Activated gamma-delta T cell (primary cell): ENCODE results near the gene WDR37.

ENCODE experiments used
- DNase-seq: peaks from one replicate; lab custom pipeline; 2025; lab: John Stamatoyannopoulos, UW

Gene WDR37

DNA sequence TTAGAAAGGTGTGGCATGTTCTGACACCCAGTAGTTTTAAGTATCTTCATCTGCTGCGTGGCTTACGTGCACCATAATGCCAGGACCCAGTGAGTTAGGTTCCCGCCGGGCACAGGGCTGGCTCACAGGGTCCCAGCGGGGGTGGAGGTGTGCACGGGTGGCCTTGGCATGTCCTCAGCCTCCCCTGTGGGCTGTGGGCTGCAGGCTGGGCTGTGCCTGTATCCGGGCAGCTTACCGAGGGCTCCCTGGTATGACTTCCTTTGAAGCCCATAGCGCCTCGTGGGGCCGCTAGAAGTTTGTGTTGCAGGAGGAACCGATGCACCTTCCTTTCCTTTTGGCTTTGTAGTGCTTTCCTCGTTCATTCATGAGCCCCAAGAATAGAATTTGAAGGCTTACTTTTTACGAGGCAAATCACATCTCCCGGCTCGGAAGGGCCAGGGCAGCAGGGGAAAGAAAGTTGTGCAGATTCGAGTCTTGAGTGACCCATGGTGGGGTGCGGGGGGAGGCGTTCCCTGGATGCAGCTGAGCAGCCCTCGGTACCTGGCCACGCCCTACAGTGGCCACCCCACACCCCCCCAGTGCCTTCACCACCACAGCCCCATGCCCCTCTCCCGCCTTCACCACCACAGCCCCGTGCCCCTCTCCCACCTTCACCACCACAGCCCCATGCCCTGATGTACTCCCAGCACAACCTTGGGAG lies 113.2 kb downstream of the WDR37 start:
- DNase-seq: no peak

DNA sequence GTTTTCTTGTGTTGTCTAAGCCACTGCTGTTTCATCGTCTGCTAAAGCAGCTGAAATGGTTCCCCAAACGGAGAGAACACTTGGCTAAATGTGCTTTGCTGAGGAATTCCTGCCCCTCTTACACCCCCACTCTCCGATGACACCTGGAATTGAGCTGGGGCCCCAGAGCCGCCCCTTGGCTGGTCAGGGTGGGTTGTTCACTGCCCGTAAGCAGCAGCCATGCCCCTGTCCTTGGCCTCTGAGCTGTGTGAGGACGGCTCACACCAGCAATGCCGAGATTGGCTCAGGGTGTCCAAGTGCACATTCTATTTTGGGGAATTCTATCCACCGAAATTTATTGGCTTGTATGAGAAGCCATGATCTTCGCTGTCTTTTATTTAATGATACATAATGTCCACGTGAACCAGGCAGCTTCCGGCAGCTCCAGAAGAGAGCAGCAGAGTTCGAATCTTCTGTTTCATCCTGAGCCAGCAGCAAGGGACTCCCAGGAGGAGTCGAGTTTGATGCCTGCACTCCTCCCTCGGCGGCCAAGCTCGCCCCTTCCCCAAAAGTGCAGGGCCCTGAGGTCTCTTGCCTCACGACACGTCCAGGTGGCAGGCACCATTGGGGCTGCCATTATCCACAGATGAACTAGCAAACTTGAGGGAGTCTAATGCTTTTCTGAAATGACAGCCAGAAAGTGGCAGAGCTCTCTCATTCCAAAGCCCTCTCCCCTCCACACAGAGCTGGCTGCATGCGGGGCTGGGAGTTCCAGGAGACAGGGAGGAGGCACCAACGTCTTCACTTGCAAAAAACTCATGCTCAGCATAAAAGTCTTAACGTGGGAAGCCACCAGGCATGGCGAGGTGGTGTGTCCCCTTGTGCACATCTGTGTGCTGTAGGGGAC lies 114.0 kb downstream of the WDR37 start:
- no peak for DNase-seq

DNA sequence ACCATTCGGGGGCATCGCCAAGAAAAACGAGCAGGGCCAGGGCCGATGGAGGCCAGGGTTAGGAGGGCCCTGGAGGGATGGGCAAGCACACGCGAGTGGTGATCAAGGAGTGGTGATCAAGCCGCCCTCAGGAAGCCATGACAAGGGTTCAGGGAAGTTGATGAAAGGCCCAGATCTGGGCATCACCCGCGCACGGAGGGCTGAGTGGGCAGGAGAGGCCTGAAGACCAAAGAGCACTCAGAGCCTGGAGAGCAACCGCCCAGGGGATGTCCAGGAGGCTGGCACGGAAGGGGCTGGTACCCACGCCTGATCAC lies 114.6 kb downstream of the WDR37 start:
- DNase-seq: no peak

DNA sequence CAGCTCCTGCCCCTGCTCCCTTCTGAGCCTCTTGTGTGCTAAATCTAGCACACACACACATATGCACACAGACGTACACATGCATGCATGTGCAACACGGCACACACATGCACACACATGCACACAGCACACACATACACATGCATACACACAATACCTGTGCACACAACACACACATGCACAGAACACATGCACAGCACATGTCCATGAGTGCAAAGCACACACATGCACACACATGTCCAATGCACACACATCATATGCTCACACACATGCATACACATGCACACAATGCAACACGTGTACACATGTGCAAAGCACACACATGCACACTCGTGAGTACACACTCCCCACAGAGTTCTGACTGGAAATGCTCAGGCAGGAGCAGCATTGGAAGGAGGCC lies 115.0 kb downstream of the WDR37 start:
- no peak for DNase-seq

DNA sequence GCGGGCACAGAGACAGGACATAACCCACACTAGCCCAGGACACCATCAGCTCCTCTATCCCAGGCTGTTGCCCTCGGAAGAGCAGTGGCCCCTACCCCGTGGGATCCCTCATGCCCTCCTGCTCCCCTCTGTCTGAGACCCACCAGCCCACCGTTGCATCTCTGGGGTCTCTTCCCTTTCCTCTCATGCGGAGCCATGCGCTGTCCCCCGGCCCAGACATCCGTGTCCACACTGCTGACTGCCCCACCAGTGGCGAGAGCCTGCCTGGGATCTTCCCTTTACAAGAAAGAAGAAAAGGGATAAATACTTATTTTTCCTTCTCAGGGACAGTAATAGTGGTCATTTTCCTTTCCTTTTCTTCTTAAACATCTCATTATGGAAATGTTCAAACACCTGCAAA lies 115.4 kb downstream of the WDR37 start:
- no peak for DNase-seq

DNA sequence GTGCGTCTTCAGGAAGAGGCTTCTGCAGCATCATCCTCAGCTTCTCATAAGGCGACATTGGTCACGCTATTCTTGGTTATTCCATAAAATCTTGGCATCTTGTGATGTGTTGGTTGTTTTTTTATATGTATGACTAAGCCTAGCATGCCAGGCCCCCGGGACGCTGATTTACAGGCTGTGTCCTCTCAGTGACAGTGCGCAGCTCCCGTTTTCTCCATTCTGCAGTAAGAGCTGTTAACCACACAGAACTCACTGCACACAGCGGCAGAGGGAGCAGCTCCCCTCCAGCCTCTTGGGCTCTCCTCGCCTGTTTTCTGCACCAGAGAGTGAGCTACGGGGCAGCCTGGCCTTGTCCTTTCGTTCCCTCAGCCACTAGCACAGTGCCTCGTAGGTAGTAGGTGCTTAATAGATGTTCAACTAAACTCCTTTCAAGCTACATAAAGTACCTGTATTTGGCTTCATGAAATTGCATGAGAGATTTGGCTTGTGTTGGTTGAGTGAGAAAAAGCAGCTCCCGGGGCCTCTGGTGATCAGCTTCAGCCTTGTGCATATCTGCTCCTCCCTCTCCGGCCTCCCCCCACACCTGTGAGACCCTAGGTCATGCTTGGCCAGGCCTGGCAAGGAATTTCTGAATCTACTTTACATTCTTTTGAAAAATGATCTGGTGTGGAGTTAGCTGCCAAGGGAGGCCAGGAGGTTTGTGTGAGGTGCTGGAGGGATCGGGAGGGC lies 116.2 kb downstream of the WDR37 start:
- DNase-seq: no peak

DNA sequence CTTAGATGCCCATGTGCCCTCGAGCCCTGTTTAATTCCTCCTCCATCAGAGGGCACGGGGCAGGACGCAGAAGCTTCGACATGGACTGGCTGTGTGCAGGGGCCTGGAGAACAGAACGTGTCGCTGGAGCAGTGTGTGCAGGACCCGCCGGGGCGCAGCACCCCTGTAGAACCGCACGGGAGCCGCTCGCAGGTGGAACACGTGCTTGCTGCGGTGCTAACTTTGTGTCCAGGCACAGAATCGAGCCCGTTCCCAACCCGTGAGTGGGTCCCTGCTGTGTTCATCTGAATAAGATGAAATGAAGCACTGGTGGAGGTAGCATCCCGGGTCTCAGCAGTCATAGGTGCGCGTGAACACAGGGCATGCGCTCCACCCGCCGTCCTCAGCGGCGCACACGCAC lies 116.9 kb downstream of the WDR37 start:
- DNase-seq: no peak

DNA sequence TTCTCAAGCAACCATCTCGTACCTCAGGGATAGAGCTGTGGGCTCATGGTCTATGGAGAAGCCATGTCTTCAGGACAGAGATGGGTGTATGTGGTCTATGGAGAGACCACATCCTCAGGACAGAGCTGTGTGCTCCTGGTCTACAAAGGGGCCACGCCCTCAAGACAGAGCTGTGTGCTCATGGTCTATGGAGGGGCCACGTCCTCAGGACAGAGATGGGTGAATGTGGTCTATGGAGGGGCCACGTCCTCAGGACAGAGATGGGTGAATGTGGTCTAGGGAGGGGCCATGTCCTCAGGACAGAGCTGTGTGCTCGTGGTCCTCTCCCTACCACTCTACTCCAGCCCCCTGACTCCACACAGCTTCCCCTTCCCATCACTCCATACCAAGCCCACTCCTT lies 117.8 kb downstream of the WDR37 start:
- no peak for DNase-seq

DNA sequence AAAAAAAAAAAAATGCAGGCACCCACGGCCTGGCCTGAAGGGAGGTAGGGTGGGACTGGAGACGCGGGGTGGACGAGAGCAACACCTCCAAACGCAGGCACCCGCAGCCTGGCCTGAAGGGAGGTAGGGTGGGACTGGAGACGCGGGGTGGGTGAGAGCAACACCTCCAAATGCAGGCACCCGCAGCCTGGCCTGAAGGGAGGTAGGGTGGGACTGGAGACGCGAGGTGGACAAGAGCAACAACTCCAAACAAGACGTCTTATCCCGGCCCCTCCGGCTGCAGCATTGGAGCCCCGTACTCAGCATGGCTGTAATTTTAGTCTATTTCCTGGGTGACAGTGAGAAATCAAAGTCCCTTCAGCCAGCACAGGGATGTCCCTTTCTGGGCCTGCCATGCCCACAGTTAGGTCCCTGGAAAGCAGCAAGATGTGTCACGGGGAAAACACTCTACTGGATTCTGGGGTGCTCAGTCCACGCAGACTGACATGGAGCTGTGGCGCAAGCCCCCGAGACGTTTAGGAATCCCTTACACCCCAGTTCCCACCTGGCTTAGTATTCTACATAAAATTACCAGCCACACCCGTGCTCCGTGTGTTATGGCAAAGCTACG lies 119.9 kb downstream of the WDR37 start:
- DNase-seq: no peak

DNA sequence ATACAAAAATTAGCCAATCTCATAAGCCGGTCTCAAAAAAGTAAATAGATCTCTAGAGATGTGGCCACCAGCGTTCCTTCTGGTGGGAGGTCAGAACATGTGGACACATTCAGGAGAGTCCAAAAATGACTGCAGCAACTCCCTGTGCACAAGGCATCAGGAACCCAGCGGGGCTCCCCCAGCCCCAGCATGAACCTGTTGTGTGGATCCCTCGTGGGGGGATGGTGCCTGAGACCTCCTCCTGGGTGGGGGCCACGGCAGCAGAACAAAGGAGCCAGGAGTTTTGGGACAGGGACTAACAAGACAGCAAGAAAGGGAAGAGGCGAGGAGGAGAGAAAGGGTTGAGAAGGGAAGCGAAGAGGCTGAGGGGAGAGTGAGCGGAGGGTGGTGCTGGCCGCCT lies 121.8 kb downstream of the WDR37 start:
- DNase-seq: no peak

DNA sequence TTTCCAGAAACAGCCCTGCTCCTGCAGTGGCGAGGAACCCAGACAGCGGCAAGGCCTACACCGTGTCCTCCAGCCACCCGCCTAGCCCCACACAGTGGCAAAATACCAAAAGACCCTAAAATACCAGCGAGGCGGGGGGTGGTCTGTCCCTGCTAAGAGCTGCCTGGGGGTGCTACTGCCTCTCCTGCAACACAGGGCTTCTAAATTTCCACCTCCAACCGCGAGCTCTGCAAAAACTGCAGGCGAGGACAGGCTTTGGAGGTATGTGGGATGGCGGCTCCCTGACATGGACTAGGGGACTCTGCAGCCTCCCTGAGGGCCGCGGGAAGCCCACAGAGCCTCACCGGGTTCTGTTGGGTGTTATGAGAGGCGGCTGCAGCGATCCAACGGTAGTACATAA lies 122.3 kb downstream of the WDR37 start:
- no peak for DNase-seq

DNA sequence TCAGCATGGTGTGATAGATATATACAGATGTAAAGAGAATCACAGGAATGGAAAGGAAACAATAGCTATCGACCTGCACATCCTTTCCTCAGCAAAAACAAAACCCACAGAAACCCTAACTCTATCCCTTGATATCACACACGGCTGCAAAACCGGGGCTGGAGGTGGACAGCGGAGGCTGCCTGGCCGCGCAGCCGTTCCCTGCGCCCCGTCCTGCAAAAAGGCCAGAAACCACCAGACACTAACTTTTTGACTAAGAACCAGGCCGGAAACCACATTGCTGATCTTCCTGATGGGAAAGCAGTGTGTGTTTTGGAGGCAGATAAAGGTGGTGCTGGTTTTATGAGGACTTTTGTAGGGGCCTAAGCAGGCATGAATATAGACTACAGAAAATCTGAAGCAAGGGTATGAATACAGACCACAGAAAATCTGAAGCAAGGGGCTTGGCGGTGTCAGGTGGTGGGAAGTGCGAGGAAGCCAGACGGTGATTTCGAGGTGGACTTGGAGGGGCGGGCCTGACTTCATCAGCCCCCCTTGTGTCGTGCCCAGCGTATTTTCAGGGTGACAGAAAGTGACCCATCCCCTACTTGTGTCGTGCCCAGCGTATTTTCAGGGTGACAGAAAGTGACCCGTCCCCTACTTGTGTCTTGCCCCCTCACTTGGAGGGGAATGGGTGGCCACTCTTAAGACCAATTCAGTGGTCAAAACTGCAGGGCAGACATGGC lies 123.3 kb downstream of the WDR37 start:
- no peak for DNase-seq

DNA sequence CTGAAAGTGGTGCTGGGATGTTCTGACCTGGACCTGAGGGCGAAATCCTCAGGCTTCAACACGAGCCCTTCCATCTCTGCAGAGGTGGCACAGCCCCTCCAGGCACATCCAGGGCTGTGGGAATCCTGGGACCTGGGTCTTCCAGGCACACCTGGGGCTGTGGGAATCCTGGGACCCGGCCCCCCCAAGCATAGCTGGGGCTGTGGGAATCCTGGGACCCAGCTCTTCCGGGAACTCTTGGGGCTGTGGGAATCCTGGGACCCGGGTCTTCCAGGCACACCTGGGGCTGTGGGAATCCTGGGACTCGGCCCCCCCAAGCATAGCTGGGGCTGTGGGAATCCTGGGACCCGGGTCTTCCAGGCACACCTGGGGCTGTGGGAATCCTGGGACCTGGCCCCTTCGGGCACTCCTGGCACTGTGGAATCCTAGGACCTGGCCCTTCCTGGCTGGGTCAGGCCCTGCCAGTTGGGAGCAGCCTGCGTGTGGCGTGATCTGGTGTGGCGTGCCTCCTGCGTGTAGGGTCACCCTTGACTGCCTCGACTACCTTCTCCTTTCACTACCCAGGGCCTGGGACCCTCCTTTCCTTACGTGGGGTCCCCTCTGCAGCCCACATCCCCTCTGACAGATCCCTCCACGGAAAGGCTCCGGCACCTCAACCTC lies 124.0 kb downstream of the WDR37 start:
- DNase-seq: no peak

DNA sequence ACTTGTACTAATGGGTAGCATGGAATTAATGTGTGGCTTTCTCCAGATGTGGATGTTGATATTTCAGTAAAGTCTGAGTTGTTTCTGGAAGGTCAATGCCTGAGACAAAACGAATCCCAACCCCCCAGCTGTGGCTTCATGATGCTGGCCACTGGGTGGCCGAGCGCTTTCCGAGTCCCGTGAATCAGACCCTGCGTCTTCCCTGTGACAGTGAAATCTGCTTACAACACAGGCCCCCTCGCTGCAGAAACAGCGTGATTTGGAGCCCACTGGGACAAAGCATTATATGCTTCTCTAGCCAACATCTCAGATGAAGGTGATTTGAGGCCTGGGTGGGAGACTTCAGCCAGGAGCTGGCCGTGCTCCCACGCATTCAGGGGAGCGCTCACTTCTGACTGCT lies 124.7 kb downstream of the WDR37 start:
- DNase-seq: no peak
